Measurements from ENCODE around the gene SPATA13. TPM values are rescaled to one million over a fixed set of nuclear protein-coding genes. Genes with fewer than 3 reads are reported as not detected.
A peak's percentile ranks its signal among the peaks of the same experiment; 100 is the strongest.

The SPATA13 gene
- total and polyA plus RNA-seq, 2 experiments from 2014 or later: 2.4 to 4.6 TPM

- Histone ChIP-seq H3K9ac (no peak overlapping the region), H3F3A (ENCODE audit: insufficient read depth) (peaks cover 10% of the 10 kb centered on the region), H3K4me2 (ENCODE audit: unreplicated experiment) (no peak overlapping the region), H3K4me1 (ENCODE audit: insufficient read depth) (peaks cover 4% of the 10 kb centered on the region), H3K27ac (no peak overlapping the region), H3K36me3 (ENCODE audit: low read depth) (no peaks in the 10 kb centered on the region), H2AFZ (no peak overlapping the region), H3K27me3 (replicated peaks; ENCODE audit: insufficient read depth) (no peaks in the 10 kb centered on the region), H3K79me2 (ENCODE audit: insufficient read depth) (no peaks in the 10 kb centered on the region), H4K20me1 (ENCODE audit: insufficient read depth) (no peaks in the 10 kb centered on the region), H3K9me3 (ENCODE audit: low read depth) (no peaks in the 10 kb centered on the region), H3K9me2 (ENCODE audit: insufficient read depth) (no peaks in the 10 kb centered on the region), H3K4me3 (no peak overlapping the region)
- in situ Hi-C loops (cut with MboI): no loop called here
- no peak for DNase-seq
- TF ChIP-seq EZH2phosphoT487 (IDR thresholded peaks at IDR 0.05; ENCODE audit: insufficient read depth, low read depth): no peak
- TF ChIP-seq EZH2 (IDR thresholded peaks at IDR 0.05; ENCODE audit: insufficient read depth, poor library complexity, severe bottlenecking): no peak
- 89 to 92% methylated on average over 8 of the region's 8 CpGs for WGBS, 2 experiments (ENCODE audit: low coverage in 1 of 2, low lambda C conversion rate in 2 of 2, missing lambda C conversion rate in 2 of 2)
Observed at GRCh38 chr13:24264976-24265375, 104.5 kb downstream of the SPATA13 start.

- H3K36me3 ChIP-seq (ENCODE audit: low read depth): no peaks in the 10 kb centered on the region
- no peaks in the 10 kb centered on the region for H3K79me2 ChIP-seq (ENCODE audit: insufficient read depth)
- H3K4me1 ChIP-seq (ENCODE audit: insufficient read depth): peaks cover 9% of the 10 kb centered on the region
- H3K9me3 ChIP-seq (ENCODE audit: low read depth): no peaks in the 10 kb centered on the region
- in situ Hi-C loops (cut with MboI): no loop called here
- H3K9me2 ChIP-seq (ENCODE audit: insufficient read depth): no peaks in the 10 kb centered on the region
- no peak overlapping the region for H3K4me3 ChIP-seq
- H3K4me2 ChIP-seq (ENCODE audit: unreplicated experiment): no peak overlapping the region
- peaks cover 10% of the 10 kb centered on the region for H3F3A ChIP-seq (ENCODE audit: insufficient read depth)
- H3K9ac ChIP-seq: no peak overlapping the region
- TF ChIP-seq EZH2 (IDR thresholded peaks at IDR 0.05; ENCODE audit: insufficient read depth, poor library complexity, severe bottlenecking): no peak
- TF ChIP-seq EZH2phosphoT487 (IDR thresholded peaks at IDR 0.05; ENCODE audit: insufficient read depth, low read depth): no peak
- DNase-seq: no peak
- no peaks in the 10 kb centered on the region for H4K20me1 ChIP-seq (ENCODE audit: insufficient read depth)
- no peaks in the 10 kb centered on the region for H3K27me3 ChIP-seq (replicated peaks; ENCODE audit: insufficient read depth)
- 94 to 100% methylated on average over 3 of the region's 3 CpGs for WGBS, 2 experiments (ENCODE audit: low coverage in 1 of 2, low lambda C conversion rate in 2 of 2, missing lambda C conversion rate in 2 of 2)
- no peak overlapping the region for H2AFZ ChIP-seq
- H3K27ac ChIP-seq: no peak overlapping the region
Observed at GRCh38 chr13:24265453-24265852, 104.9 kb downstream of the SPATA13 start.

- DNase-seq: peak; percentile 64
- no peaks in the 10 kb centered on the region for H3K79me2 ChIP-seq (ENCODE audit: insufficient read depth)
- in situ Hi-C loops (cut with MboI): no loop called here
- WGBS, 2 experiments (ENCODE audit: low coverage in 1 of 2, low lambda C conversion rate in 2 of 2, missing lambda C conversion rate in 2 of 2): 20 to 23% methylated on average over 3 of the region's 3 CpGs
- no peak overlapping the region; the same call in 1 of the 2 replicates for H3K27ac ChIP-seq
- peaks cover 19% of the 10 kb centered on the region for H3F3A ChIP-seq (ENCODE audit: insufficient read depth)
- H3K4me1 ChIP-seq (ENCODE audit: insufficient read depth): peaks cover 20% of the 10 kb centered on the region
- TF ChIP-seq EZH2 (IDR thresholded peaks at IDR 0.05; ENCODE audit: insufficient read depth, poor library complexity, severe bottlenecking) (no peak), EZH2phosphoT487 (IDR thresholded peaks at IDR 0.05; ENCODE audit: insufficient read depth, low read depth) (no peak)
- H3K9ac ChIP-seq: peak overlapping the region; percentile 52
- peak overlapping the region; percentile 73 for H3K4me2 ChIP-seq (ENCODE audit: unreplicated experiment)
- H3K9me3 ChIP-seq (ENCODE audit: low read depth): no peaks in the 10 kb centered on the region
- no peaks in the 10 kb centered on the region for H3K36me3 ChIP-seq (ENCODE audit: low read depth)
- H3K27me3 ChIP-seq (replicated peaks; ENCODE audit: insufficient read depth): no peaks in the 10 kb centered on the region
- H3K4me3 ChIP-seq: peak overlapping the region; percentile 61
- H2AFZ ChIP-seq: peak overlapping the region; percentile 67
- H4K20me1 ChIP-seq (ENCODE audit: insufficient read depth): no peaks in the 10 kb centered on the region
- no peaks in the 10 kb centered on the region for H3K9me2 ChIP-seq (ENCODE audit: insufficient read depth)
Observed at GRCh38 chr13:24267274-24267673, 106.8 kb downstream of the SPATA13 start.

- peaks cover 22% of the 10 kb centered on the region for H3K4me1 ChIP-seq (ENCODE audit: insufficient read depth)
Observed at GRCh38 chr13:24267801-24268200, 107.3 kb downstream of the SPATA13 start.

More at GRCh38 chr13:24267801-24268200, 107.3 kb downstream of the SPATA13 start:
- H4K20me1 ChIP-seq (ENCODE audit: insufficient read depth): no peaks in the 10 kb centered on the region
- H3K9me3 ChIP-seq (ENCODE audit: low read depth): no peaks in the 10 kb centered on the region
- DNase-seq: no peak
- peak overlapping the region; percentile 52 for H3K9ac ChIP-seq
- no peaks in the 10 kb centered on the region; the same call in 1 of the 2 replicates for H3K79me2 ChIP-seq (ENCODE audit: insufficient read depth)
- WGBS, 2 experiments (ENCODE audit: low coverage in 1 of 2, low lambda C conversion rate in 2 of 2, missing lambda C conversion rate in 2 of 2): 93 to 95% methylated on average over 2 of the region's 2 CpGs
- H3F3A ChIP-seq (ENCODE audit: insufficient read depth): peaks cover 19% of the 10 kb centered on the region
- no peaks in the 10 kb centered on the region for H3K27me3 ChIP-seq (replicated peaks; ENCODE audit: insufficient read depth)
- H3K36me3 ChIP-seq (ENCODE audit: low read depth): no peaks in the 10 kb centered on the region
- H3K4me2 ChIP-seq (ENCODE audit: unreplicated experiment): peak overlapping the region; percentile 73
- in situ Hi-C loops (cut with MboI): no loop called here
- no peak for TF ChIP-seq EZH2phosphoT487 (IDR thresholded peaks at IDR 0.05; ENCODE audit: insufficient read depth, low read depth)
- TF ChIP-seq EZH2 (IDR thresholded peaks at IDR 0.05; ENCODE audit: insufficient read depth, poor library complexity, severe bottlenecking): no peak
- H3K4me3 ChIP-seq: peak overlapping the region; percentile 61
- H3K9me2 ChIP-seq (ENCODE audit: insufficient read depth): no peaks in the 10 kb centered on the region
- no peak overlapping the region; the same call in 1 of the 2 replicates for H3K27ac ChIP-seq
- peak overlapping the region; percentile 67 for H2AFZ ChIP-seq

Measured in GM23248 (cell line).